DND-41 (cell line): ENCODE data around the gene KMT5B.

Experiments used
- CTCF ChIP-seq: IDR thresholded peaks from 2 replicates; pipeline ENCODE4 v1.5.1; 2012; ENCODE audit warnings: borderline replicate concordance, low read length, moderate library complexity, mild to moderate bottlenecking; ENCODE audit not compliant: poor library complexity, severe bottlenecking; ENCODE audit errors: extremely low read depth
- EZH2 ChIP-seq: IDR thresholded peaks from 3 replicates; pipeline ENCODE4 v1.6.1; 2012; ENCODE audit warnings: borderline replicate concordance, low read depth, mild to moderate bottlenecking, moderate library complexity, low read length, inconsistent platforms; ENCODE audit not compliant: severe bottlenecking

GRCh38 chr11:68204402-68204801 is 8.7 kb downstream of the KMT5B start:
- TF ChIP-seq CTCF (no peak), EZH2 (no peak)
